HG03460 (cell line): ENCODE data around the gene HMGCL.
"Not testable (repeated sequence)": the region's sequence is repeated elsewhere in the genome, so short reads cannot be mapped to it uniquely, and the experiment has no call there.

Experiments used
- ATAC-seq: cut with Tn5 transposase; IDR thresholded peaks from one replicate; pipeline ENCODE4 v1.9.1; 2021; ENCODE audit not compliant: unreplicated experiment

Gene HMGCL

DNA sequence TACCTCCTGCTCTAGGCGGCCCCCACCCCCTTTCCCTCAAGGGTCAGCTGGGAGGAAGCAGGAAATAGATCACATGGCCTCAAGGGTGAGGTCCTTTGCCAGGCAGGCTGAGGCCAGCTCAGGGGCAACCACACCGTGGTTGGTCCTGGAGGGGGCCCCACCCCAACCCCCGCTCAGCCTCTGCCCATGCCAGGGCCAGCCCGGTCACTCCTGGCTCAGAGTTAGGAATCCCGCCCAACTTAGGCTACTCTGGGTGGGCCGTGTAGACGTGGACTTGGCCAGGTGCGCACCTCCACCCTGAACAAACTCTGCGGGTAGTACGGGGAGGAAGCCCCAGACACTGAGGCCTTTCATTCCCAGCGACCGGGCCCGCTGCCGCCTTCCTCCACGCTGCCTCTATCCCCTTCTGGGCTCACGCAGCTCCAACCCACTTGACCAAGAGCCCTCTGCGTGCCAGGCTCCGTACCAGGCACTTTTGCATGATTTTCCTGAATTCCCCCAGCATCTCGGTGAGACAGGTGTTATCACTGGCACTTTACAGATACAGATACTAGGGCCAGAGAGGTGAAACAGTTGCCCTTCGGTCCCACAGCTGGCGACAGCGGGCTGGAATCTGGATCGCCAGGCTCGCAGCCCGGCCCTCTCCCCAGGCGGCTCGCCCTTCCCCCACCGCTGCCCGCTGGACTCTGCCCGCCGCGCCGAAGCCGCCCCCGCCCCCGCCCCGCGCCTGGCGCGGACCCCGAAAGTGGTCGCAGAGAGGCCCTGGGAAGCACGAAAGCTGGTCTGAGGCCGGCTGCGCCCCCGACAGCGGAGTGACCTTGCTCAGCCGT is 25.4 kb downstream of the HMGCL start:
- ATAC-seq: peak; percentile 4

DNA sequence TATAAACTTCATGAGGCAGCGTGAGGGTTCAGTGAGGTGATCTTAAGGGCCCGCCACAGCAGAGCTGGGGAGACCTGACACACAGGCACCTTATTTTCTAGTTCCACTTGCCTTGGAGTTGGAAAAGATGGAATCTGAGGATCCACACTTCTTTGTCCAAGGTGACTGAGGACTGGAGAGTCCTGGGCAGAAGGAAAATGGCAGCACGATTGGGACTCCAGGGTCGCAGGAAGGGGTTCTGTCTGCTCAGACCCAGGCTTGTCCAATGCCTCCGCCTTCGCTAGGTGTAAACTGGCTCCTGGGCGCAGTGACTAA is 26.0 kb downstream of the HMGCL start:
- no peak for ATAC-seq

DNA sequence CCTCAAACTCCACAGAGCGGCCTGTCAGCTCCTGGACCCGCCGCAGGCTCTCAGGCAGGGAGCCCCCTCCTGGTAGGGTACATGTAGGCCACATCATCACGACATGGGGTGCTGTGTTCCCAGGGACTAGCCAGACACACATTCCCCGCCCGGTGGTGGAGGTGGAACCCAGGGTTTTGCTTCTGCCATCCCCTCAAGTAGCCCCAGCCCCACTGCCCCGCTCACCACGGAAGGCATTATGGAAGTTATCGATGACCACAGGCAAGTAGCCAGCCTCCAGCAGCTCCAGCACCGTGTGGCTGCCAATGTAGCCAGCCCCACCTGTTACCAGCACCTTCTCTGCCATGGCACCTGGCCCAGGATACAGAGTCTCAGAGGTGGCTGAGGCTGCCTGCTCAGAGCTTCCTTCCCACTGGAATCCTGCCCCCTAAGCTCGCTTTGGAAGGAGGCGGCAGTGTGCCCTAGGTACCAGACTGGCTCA is 26.5 kb downstream of the HMGCL start:
- ATAC-seq: no peak

DNA sequence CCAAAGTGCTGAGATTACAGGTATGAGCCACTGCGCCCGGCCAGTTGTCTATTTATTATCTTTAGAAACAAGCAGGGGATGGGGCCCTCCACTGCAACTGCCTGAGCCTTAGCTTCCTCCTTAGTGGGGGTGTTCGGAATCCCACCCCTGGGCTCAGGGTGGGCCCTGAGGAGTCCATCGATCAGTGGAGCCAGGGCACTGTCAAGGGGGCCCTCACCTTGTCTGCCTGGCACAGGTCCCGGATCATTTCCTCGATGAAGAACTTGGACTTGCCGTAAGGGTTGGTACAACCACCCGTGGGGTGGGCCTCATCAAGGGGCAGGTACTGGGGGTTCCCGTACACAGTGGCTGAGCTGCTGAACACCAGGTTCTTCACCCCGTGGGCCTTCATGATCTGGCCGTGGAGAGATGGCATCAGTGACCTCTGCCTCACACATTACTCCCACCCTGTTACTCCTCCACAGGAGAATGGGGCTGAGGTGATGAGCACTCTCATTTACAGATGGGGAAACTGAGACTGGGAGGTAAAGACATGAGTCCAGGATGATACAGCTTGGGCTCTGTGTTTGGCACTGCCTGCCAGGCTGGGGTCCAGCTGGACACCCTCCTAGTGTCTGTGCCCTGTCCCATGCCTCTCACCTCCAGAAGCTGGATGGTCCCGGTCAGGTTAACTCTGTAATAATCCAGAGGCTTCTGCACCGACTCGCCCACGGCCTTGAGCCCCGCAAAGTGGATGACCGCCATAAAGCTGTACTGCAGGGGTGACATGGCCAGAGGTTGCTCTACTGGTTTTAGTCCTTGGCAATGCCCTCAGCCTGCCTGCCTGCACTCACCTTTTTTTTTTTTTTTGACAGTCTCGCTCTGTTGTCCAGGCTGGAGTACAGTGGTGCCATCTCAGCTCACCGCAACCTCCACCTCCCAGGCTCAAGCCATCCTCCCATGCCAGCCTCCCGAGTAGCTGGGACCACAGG is 27.5 kb downstream of the HMGCL start:
- ATAC-seq: no peak

DNA sequence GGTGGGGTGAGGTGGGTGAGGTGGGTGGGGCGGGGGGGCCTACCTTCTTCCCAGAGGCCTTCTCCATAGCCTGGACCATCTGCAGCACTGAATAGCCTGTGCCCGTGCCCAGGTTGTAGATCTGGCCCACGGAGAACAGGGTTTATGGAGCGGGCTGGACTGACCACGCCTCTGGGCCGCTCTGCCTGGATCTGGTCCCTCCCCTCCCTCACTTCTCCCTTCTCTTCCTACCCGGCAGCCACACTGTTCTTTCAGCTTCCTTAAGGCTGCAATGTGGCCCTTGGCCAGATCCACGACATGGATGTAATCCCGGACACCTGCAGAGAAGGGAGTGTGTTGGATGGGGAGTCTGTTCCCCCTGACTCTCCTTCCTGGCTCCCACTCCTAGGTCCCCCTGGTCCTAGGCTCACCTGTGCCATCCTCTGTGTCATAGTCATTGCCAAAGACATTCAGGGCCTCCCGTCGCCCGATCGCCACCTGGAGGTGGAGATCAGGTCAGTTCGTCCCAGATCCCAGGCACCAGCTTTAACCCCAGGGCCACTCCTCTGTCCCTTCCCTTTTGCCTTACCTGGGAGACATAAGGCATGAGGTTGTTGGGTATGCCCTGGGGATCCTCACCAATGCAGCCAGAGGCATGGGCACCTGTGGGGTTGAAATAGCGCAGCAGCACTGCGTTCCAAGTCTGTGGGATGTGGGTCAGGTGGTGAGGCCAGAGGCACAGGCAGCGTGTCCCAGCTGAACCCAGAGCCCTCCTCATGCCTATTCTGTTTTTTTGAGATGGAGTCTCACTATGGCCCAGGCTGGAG is 28.6 kb downstream of the HMGCL start:
- ATAC-seq: no peak

DNA sequence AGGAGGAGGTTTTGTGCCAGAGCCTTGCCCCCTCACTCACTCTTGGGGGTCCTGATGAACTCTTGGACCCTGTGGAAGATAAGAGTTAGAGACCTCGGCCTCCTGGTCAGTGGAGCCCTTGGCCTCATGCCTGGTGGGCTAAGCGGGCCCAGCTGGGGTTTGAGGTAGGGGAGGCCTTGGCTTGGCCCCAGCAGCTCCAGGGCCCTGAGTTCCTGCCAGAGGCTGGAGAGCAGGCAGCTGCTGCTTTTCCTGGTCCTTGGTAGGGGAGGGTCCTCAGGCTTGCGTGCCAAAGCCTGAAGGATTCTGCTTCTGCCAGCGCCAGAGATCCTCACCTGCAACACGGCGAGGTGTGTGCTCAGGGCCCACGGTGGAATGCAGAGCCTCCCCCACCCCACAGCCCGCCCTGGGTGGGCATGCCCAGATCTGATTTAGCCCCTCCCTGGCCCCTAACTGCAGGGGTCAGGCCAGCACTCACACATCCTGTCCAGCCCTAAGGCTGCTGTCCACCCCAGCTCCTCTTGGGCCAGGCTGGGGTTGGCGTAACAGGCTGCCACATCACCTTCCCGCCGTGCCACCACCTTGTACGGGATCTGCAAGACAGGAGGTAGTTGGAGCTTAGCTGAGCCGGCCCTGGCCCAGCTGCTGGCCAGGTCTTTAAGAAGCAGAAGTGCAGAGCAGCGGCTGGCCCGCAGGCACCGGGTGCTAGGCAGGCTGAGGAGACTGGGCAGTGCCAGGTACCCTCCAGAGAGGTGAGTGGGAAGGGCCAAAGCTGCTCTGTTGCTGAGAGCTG is 29.4 kb downstream of the HMGCL start:
- ATAC-seq: no peak

DNA sequence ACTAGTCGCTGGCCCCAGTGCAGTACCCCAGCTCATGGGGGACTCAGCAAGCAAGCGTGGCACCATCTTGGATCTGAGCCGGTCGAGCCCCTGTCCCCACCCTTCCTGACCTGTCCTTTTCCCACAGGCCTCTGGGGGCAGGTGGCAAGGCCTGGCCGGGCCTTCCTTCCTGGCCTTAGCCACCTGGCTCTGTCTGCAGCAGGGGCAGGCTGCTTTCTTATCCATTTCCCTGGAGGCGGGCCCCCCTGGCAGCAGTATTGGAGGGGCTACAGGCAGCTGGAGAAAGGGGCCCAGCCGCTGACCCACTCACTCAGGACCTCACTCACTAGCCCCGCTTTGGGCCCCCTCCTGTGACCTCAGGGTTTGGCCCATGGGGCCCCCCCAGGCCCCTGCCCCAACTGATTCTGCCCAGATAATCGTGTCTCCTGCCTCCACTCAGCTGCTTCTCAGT is 30.5 kb downstream of the HMGCL start:
- ATAC-seq: not testable (repeated sequence)

DNA sequence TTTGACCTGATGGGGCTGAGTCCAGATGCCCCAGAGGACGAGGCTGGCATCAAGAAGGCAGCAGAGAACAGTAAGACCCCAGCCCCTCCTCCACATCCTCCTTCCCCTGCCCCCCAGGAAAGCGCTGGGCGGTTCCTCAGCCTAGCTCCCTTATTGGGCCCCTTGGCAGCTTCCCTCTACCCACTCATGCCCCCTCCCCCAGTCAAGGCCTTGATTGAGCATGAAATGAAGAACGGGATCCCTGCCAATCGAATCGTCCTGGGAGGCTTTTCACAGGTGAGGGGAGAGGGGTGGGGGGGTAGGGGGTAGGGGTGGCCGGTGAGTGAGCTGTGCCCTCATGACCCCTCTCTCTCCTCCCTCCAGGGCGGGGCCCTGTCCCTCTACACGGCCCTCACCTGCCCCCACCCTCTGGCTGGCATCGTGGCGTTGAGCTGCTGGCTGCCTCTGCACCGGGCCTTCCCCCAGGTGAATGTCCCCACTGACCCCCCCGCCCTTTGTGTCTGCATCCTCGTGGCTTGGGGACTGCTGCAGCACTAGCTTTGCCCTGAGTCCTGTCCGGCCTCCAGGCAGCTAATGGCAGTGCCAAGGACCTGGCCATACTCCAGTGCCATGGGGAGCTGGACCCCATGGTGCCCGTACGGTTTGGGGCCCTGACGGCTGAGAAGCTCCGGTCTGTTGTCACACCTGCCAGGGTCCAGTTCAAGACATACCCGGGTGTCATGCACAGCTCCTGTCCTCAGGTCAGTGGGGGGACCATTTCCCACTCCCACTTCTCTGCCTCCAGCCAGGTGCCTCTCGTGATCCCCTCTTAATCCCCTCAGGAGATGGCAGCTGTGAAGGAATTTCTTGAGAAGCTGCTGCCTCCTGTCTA is 31.1 kb downstream of the HMGCL start:
- ATAC-seq: no peak

DNA sequence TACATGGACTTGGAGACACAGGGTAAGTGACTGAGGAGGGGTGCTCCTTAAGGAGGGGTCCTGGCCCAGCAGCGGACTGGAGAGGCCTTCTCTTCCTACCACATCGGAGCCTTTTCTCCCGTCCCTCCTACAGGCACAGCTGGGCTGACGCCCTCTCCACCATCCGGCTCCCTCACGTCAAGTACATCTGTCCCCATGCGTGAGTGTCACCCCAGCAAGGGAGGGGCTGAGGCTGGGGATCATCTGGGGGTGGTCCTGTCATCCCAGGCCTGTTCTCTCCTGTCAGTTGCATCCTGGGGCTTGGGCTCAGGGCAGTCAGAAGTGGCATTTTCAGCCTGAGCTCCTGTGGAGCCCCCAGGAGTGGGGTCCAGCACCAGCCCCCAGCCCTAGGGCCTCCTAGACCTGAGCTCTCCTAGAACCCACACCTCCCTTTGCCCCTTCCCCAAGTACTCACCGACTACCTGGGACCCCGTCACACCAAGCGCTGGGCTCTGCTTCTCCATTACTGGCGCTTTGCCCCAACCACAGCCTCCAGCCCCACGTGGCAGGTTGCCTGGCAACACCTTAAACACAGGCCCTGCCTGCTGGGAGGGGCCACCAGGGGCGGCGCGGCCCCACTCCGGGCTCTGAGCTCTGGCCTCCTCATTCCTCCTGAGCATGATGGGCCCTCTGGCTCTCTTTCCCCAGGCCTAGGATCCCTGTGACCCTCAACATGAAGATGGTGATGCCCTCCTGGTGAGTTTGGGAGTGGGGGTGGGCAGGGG is 32.0 kb downstream of the HMGCL start:
- no peak for ATAC-seq

DNA sequence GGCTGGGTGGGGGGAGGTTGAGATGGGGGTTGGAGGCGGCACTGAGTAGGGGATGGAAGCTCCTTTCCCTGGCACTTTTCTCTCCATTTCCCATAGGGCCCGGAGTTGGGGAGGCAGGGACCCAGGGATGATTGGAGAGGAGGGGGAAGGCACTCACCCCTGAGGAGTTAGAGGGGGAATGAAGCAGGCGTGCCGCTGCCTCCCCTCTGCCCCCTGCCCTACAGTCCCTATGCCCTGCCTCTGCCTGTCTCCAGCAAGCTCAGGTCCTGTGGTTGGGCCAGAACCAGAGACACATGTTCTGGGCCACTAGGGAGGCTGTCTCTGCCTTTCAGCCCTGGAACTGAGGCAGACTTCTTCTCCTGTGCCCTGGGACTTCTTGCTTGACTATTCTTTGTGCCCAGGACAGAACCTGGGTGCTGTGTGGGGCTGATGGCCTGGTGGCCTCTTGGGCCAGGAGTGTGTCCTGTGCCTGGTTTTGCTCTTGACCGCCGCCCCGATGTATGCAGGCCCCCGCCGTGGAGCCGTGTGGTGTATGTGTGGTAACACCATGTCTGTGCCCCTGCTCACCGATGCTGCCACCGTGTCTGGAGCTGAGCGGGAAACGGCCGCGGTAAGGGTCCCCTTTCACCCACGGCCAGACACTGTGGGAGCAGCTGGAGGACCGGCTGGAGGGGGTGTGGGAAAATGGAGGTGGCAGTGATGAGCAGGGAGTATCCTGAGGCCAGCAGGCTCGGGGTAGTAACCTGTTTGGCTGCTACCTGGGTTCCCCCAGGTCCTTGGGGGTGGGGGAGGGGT is 32.9 kb downstream of the HMGCL start:
- no peak for ATAC-seq

DNA sequence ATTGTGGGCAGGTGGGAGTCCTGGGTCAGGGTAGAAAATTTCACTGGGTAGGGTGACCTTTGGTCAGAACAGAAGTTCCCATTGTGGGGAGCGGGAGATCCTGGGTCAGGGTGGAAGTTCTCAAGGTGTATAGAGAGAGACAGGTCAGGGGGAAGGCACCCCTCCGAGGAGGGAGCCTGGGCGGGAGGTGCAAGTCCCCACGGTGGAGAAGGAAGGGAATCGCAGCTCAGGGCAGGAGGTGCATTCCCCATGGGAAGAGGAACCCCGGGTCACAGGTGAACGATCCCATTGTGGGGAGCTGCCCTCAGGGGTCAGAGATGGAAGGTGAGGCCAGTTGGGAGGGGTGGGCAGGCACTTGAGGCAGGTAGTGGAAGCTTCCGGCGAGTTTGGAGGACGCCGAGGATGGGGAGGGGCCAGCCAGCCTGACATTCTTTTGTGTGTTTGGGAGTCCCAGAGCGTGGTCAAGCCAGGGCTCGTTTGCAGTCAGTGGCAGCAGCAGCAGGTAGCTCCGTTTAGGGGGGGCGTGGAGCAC is 33.6 kb downstream of the HMGCL start:
- ATAC-seq: no peak

DNA sequence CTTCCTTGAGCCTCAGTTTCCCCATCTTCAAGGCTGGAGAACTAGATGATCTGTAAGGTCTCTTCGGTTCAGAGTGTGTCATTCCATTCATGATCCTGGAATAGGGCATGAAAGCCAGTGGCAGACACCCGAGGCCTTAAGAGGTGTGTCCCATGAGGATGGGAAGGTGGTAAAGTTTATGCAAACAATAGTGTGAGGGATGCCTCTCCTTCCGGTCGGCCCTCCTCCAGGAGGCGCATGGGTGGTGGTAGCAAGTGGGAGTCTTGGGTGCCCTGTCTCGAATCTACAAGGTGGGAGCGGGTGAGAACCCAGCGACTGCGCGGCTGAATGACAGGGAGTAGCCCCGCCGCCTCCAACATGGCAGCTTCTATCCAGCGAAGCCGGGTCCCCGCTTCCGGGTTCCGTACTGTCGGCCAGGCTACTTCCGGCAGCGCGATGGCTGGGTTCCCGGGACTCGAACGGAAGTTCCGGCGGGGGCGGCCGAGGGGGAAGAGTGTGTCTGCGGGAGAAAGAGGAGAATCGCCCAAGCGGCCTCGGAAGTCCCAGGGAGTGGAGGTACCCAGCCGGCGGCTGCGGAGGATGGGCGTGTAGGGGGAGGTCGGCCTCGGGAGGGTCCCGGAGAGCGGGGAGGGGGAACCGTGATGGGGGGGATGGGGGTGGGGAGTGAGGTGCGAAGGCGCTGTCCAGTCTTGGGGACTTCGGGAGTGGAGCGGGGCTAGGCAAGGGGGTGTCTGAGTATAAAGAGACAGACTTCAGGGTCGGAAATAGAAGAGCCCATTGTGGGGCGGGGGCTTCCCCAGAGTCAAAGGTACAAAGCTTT is 34.3 kb downstream of the HMGCL start, which contains the start of gene LYPLA2:
TSS of gene LYPLA2 (plus strand) at position 450 of the 820 bp plus-strand sequence. CDS start 1,538 bp downstream, outside the sequence.
- ATAC-seq: peak; percentile 72

DNA sequence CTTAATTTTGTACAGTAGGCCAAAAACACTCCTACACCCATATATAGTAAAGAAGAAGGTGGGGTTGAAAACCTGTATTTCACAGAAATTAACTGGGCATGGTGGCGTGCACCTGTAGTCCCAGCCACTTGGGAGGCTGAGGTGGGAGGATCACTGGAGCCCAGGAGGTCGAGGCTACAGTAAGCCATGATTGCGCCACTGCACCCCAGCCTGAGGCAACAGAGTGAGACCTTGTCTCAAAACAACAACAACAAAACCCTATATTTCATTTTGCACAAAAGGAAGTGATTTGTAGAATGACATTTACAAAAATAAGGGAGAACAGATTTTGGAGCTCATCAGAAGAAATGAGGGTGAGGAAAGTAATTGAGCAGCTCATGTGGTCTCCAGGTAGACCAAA is 36.5 kb downstream of the HMGCL start:
- no peak for ATAC-seq

DNA sequence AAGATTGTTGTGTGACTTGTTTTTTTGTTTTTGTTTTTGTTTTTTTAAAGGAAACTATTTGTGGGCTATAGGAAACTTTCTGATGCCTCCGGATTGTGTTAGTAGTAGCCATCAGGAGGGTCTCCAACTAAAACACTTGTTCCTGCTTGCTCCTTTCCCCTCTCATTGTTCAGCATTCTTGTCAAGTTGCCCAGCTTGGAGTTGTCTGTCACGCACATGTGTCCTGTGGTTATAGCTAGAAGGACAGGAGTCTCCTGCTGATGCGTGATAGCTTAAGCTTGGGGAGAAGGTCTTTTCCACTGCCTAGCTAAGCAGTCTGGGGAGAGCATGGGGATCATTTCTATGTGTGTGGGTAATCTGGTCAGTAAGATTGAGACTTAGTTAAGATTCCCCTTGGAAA is 37.5 kb downstream of the HMGCL start:
- ATAC-seq: no peak

DNA sequence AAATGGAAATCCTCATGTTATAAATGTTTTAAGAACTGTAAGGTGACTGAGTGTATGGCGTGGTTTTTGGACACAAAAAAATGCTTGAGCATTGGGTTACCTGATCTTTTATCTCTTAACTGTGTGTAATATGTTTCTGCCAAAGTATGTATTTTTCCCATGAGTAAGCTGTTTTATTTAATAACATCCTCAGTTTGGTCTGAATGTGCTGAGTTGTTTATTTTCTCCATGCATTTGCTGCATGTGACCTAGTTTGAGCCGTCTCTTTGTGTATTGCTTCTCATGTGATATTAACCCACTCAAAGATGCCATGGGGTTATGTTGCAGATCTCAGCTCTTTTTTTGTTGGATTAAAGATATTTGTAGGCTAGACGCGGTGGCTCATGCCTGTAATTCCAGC is 40.4 kb downstream of the HMGCL start:
- no peak for ATAC-seq

DNA sequence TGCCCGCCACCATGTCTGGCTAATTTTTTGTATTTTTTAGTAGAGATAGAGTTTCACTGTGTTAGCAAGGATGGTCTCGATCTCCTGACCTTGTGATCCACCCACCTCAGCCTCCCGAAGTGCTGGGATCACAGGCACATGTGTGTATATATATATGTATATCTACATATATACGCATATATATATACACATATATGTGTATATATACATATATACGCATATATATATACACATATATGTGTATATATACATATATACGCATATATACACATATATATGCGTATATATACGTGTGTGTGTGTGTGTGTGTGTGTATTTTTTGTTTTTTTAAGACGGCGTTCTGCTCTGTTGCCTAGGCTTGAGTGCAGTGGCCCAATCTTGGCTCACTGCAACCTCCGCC is 42.1 kb downstream of the HMGCL start:
- ATAC-seq: not testable (repeated sequence)
